Right lobe of liver (tissue), 6 donors: ENCODE results near the gene CHPF. TPM values are rescaled to one million over a fixed set of nuclear protein-coding genes. Genes with fewer than 3 reads are reported as not detected.

Experiments
- ATAC-seq, 4 donors: fragments of 200-7000 bp; cut with Tn5 transposase; one replicate each; pipeline ENCODE4 v1.9.1; 2020; ENCODE audit warnings: mild to moderate bottlenecking in 4 of 4, moderate library complexity in 4 of 4
- DNase-seq, 3 donors: peaks; one replicate each; pipeline ENCODE4 v3.0.0-alpha.2; 2020
- H3K27ac ChIP-seq, 3 donors: fragments of 200-600 bp; one replicate each; pipeline ENCODE4 v1.8.0; 2022
- H3K27me3 ChIP-seq, 2 donors: fragments of 200-600 bp; one replicate each; pipeline ENCODE4 v1.8.0; 2022
- H3K36me3 ChIP-seq, 4 donors: fragments of 200-600 bp; sonication (generic) in 1 of 4; one replicate each; pipeline versions ENCODE4 v1.5.1 to v1.8.0; 2017 to 2022; ENCODE audit warnings: control low read depth in 1 of 4
- H3K4me1 ChIP-seq, 4 donors: fragments of 200-600 bp; sonication (generic) in 1 of 4; one replicate each; pipeline versions ENCODE4 v1.5.1 to v1.8.0; 2017 to 2022; ENCODE audit warnings: control low read depth in 1 of 4
- H3K4me3 ChIP-seq, 3 donors: fragments of 200-600 bp; one replicate each; pipeline ENCODE4 v1.8.0; 2022
- H3K9me3 ChIP-seq, 4 donors: fragments of 200-600 bp; sonication (generic) in 1 of 4; one replicate each; pipeline versions ENCODE4 v1.5.1 to v1.8.0; 2017 to 2022; ENCODE audit warnings: control low read depth in 1 of 4
- CTCF ChIP-seq, 4 donors: fragments of 200-600 bp in 3 of 4; fragments of 450-650 bp in 1 of 4; IDR thresholded peaks; one replicate each; pipeline versions ENCODE4 v1.5.1 to v1.8.0; 2016 to 2022; ENCODE audit warnings: antibody characterized with exemption in 4 of 4, mild to moderate bottlenecking in 2 of 4
- POLR2A ChIP-seq: fragments of 450-650 bp; IDR thresholded peaks from one replicate; pipeline ENCODE4 v1.6.1; 2017; ENCODE audit warnings: antibody characterized with exemption, mild to moderate bottlenecking
- WGBS: methylation state at CpG from one replicate; pipeline ENCODE4 v1.1.6; 2018; ENCODE audit warnings: low coverage, low lambda C conversion rate; ENCODE audit not compliant: insufficient coverage; ENCODE audit errors: missing lambda C conversion rate; 5-methylcytosine and 5-hydroxymethylcytosine counted together
- intact Hi-C, 2 donors: fragments of 100-400 bp; cut with DNase I; formaldehyde crosslinking; loops; one replicate each; pipeline versions ENCODE4 v1.11.2 to v1.14.1; 2022
- total RNA-seq, 6 experiments: library from RNA; depleted of rRNA in 2 of 6; stranded (reverse); fragments of >200 nt in 2 of 6; fragmentation: NEBNext Ultra II Directional in 3 of 6; extraction: Animal tissue kit (Norgen Biotek cat#: 25700) in 3 of 6; gene quantifications; one replicate each; pipeline versions ENCODE4 v1.1.0 to v1.2.4, GENCODE V29; 2016 to 2023
- donor health status: DM: no; HTN: yes; CAD: no.
- donor health status: DM: no; HTN: no; CAD: no.
- donor health status: DM: no; HTN: no; CAD: no.
- donor health status: DM: no; HTN: yes; CAD: no.
- donor health status: DM: no; HTN: yes; CAD: no.

CHPF gene
- total RNA-seq, 6 experiments from 2014 or later: 33.2 to 183 (median 39.6) TPM

- TF ChIP-seq CTCF (IDR thresholded peaks at IDR 0.05) (no peak), POLR2A (no peak)
- WGBS: 69% methylated on average over 7 of the region's 17 CpGs
- H3K27me3 ChIP-seq: no peaks in the 10 kb centered on the region
- no peaks in the 10 kb centered on the region for H3K36me3 ChIP-seq
- no peak overlapping the region for H3K4me3 ChIP-seq
- H3K4me1 ChIP-seq: no peaks in the 10 kb centered on the region
- DNase-seq: no peak
- no peaks in the 10 kb centered on the region for H3K9me3 ChIP-seq
- intact Hi-C loops: no loop called here
- no peak for ATAC-seq
- no peak overlapping the region for H3K27ac ChIP-seq
Observed at GRCh38 chr2:219515874-219516629, 27.6 kb downstream of the CHPF start.

DNA sequence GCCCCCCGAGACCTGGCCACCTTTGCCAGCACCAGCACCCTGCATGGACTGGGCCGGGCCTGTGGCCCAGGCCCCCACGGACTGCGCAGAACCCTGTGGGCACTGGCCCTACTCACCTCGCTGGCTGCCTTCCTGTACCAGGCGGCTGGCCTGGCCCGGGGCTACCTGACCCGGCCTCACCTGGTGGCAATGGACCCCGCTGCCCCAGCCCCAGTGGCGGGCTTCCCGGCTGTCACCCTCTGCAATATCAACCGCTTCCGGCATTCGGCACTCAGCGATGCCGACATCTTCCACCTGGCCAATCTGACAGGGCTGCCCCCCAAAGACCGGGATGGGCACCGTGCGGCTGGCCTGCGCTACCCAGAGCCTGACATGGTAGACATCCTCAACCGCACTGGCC, 28.8 kb downstream of the CHPF start:
- no CpG with 5 or more reads among the region's 21 CpGs for WGBS
- Histone ChIP-seq H3K4me1 (peaks cover 0 to 2% (median 0%) of the 10 kb centered on the region in 4 donors), H3K27ac (no peak overlapping the region), H3K4me3 (no peak overlapping the region), H3K9me3 (no peaks in the 10 kb centered on the region), H3K36me3 (no peaks in the 10 kb centered on the region), H3K27me3 (no peaks in the 10 kb centered on the region)
- intact Hi-C loops: no loop called here
- no peak for DNase-seq
- no peak for ATAC-seq
- TF ChIP-seq CTCF (IDR thresholded peaks at IDR 0.05): no peak
- no peak for TF ChIP-seq POLR2A

GRCh38 chr2:219514196-219514761, 29.3 kb downstream of the CHPF start, which contains the start of gene ASIC4:
TSS of gene ASIC4 (plus strand) at chr2:219514482. CDS start at chr2:219514725, 243 bp downstream.
- no peak within 1 kb of the TSS for H3K27ac ChIP-seq
- intact Hi-C loops: no loop called here
- no peaks in the 10 kb centered on the region for H3K27me3 ChIP-seq
- H3K9me3 ChIP-seq: no peaks in the 10 kb centered on the region
- TF ChIP-seq CTCF (IDR thresholded peaks at IDR 0.05) (no peak), POLR2A (no peak)
- peaks cover 0 to 3% (median 0%) of the 10 kb centered on the region in 4 donors for H3K4me1 ChIP-seq
- no peaks in the 10 kb centered on the region for H3K36me3 ChIP-seq
- 9% methylated on average over 9 of the region's 31 CpGs for WGBS
- H3K4me3 ChIP-seq: no peak within 1 kb of the TSS
- no peak for ATAC-seq
- no peak for DNase-seq

GRCh38 chr2:219513787-219514186, 29.8 kb downstream of the CHPF start:
- WGBS: no CpG with 5 or more reads among the region's 4 CpGs
- Histone ChIP-seq H3K4me1 (peaks cover 0 to 3% (median 0%) of the 10 kb centered on the region in 4 donors), H3K27ac (no peak overlapping the region), H3K4me3 (no peak overlapping the region), H3K27me3 (no peaks in the 10 kb centered on the region), H3K36me3 (no peaks in the 10 kb centered on the region), H3K9me3 (no peaks in the 10 kb centered on the region)
- intact Hi-C loops: no loop called here
- ATAC-seq: no peak
- DNase-seq: no peak
- TF ChIP-seq CTCF (IDR thresholded peaks at IDR 0.05) (no peak), POLR2A (no peak)
